ENCODE measurements around the gene TPBG.

GRCh38 chr6:82385961-82386360, 22.3 kb downstream of the TPBG start:
- no peak for TF ChIP-seq EZH2 (IDR thresholded peaks at IDR 0.05; ENCODE audit: borderline replicate concordance, low read depth, low read length, poor library complexity, severe bottlenecking)
- no peak for TF ChIP-seq CTCF (conservative IDR thresholded peaks at IDR 0.05; ENCODE audit: low read depth, low read length)
